C4-2B (cell line): ENCODE data around the gene KLRG1.

Source experiments
- H3K27ac ChIP-seq: fragments of 450-650 bp; 2 replicates; pipeline ENCODE4 v1.5.1; 2017
- ZFX ChIP-seq: fragments of 450-650 bp; IDR thresholded peaks from 2 replicates; pipeline ENCODE4 v1.6.1; 2017
- TF ChIP-seq, protein P1 (sequence below): fragments of 450-650 bp; conservative IDR thresholded peaks from 2 replicates; pipeline ENCODE4 v1.5.1; 2017; ENCODE audit warnings: mild to moderate bottlenecking

Gene KLRG1

DNA sequence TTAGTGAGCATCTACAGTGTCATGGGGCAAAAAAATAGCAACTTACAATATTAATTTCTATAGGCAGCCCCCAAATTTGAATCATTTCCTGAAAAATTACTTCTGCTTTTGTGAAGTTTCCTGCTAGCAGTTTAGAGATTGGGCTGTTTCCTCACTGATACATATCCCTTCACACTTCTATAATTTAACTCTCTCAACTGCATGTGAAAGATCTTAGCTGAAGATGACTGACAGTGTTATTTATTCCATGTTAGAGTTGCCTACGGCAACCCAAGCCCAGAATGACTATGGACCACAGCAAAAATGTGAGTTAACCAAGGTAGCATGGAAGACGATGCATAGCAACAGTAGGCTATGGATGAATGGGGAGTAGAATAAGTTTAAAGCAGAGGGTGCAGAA is at the start of gene KLRG1:
KLRG1 (plus strand) TSS at position 134 of the 400 bp plus-strand sequence; CDS start at position 224, 90 bp downstream.
- H3K27ac ChIP-seq = no peak within 1 kb of the TSS
- TF ChIP-seq ZFX = no peak
- TF ChIP-seq, protein P1, sequence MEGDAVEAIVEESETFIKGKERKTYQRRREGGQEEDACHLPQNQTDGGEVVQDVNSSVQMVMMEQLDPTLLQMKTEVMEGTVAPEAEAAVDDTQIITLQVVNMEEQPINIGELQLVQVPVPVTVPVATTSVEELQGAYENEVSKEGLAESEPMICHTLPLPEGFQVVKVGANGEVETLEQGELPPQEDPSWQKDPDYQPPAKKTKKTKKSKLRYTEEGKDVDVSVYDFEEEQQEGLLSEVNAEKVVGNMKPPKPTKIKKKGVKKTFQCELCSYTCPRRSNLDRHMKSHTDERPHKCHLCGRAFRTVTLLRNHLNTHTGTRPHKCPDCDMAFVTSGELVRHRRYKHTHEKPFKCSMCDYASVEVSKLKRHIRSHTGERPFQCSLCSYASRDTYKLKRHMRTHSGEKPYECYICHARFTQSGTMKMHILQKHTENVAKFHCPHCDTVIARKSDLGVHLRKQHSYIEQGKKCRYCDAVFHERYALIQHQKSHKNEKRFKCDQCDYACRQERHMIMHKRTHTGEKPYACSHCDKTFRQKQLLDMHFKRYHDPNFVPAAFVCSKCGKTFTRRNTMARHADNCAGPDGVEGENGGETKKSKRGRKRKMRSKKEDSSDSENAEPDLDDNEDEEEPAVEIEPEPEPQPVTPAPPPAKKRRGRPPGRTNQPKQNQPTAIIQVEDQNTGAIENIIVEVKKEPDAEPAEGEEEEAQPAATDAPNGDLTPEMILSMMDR = no peak

DNA sequence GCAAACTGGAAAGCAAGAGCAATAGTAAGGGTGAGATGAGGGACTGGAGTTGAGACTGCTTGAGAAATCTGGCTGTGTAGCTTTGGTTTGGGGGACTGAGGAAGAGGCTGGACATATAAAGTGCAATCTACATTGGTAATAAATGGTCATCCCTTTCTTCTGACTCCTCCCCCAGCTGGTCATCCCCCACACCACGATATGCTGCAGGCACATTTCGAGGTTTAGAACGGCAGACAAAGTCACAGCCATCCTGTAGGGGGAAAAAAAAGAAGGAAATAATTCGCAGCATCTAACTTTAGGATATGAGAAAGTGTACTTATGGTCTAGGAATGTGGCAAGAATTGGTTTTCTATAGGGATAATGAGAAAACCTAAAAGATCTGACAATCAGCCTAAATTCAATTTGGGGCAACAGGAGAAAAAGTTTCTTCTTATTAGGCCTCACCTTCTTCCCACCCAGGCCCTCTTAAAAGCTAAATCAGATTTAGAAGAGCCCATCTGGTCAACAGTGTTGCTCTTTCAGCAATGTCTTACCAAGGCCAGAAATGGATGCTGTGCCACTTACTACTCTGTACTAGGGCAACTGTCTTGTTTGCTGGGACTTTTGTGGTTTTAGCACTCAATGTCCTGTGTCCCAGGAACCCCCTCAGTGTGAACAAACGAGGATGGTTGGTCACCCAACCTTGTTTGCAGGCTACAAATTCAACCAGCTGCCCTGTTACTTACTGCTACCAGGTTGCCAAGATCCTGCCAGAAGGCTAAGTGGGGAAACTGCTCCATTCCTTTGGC is 47.5 kb upstream of the KLRG1 start:
- no peak overlapping the region for H3K27ac ChIP-seq
- TF ChIP-seq, protein P1 = no peak
- TF ChIP-seq ZFX = no peak

DNA sequence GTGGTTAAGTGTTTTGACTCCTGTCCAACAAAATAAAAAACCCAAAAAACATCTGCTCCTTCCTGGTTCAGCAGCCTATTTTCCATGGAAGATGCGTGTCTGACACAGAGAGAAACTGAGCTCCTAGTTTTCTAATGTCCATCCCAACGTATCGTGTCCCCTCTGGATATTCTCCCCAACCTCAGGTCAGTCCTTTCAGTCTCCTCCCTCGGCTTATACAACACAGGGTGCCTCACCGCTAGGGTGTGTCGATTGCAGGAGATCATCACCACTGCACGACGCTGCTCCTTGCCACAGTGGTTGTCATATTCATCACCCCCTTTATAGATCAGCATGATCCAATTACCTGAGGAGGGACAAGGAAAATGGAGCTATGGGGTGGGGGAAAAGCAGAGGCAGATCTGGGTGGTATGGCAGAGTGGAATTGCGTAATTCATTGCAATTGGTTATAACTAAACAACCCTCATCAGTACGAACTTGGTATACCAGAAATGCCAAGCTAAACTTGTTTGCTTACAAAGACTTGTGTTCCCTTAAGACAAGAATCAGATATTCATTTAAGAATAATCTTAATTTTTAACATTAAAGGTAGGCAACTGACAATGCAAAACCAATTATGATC is 45.7 kb upstream of the KLRG1 start:
- TF ChIP-seq, protein P1 = no peak
- no peak for TF ChIP-seq ZFX
- no peak overlapping the region for H3K27ac ChIP-seq

DNA sequence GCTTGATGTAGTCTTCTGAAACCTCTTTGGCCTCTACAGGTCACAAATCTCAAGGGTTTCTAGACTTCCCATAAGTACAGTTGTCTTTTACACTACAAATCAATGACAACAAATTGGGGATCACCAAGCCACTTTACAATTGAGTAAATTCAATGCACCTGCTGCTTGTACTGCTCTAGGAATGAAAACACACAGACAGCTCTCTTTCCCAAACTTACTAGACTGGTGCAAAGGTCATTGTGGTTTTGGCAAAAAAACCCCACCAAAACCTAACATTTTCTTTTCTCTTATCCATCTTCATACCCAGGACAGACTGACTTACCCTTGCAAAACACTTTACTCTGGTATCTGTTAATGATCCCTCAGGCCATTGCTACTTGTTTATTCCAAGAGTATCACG is 42.6 kb upstream of the KLRG1 start:
- TF ChIP-seq, protein P1 = no peak
- no peak for TF ChIP-seq ZFX
- H3K27ac ChIP-seq = no peak overlapping the region

DNA sequence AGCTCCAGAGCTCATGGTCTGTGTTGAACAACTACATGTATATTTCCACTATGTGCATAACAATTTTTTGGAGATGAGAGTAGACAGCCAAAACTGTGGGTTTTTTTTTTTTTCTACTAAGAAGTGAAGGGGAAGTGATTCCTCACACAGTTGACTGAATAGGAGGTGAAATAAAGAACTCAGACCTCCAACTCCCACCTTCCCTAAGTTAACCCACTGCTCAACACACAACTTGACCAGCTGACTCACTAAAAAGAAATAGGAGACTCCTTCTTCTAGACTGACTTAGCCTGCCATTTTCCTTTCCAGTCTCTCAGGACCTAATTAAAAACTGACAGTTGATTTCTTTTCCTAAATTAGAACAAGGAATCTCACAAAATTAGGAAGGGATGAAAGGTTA is 41.6 kb upstream of the KLRG1 start:
- TF ChIP-seq, protein P1 = no peak
- TF ChIP-seq ZFX = no peak
- no peak overlapping the region for H3K27ac ChIP-seq

DNA sequence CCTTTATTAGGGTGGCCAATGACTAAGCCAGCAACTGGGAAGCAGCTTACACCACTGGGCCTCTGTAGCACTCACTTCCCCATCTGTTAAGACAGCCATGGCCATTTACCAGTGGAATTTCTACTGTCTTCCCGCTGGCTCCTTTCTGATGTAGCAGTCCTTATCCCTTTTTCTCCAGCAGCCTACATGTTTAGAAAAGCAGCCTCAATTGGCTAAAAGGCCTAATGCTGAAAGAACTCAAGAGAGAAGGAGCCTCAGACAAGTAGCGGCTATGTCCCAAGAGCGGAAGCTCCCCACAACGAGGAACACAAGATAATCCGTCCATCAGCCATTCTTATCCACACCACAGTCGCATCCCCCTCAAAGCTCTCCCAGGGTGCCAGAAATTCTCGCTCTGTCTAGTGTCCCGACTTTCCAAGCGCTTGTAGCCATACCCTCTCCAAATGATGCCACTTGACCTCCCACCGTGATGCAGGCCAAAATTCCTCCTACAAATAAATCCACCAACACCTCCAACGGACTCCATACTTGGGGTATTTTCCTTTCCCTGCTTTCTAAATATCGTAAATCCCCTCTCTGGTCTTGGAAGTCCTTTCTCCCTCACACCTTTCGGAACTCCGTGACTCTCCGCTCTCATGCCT is 40.5 kb upstream of the KLRG1 start:
- TF ChIP-seq, protein P1 = no peak
- no peak for TF ChIP-seq ZFX

More for the DNA sequence above, 40.5 kb upstream of the KLRG1 start:
- peak overlapping the region; percentile 86 for H3K27ac ChIP-seq
